A673 (cell line): ENCODE data around the gene ZYG11A. TPM values are rescaled to one million over a fixed set of nuclear protein-coding genes. Genes with fewer than 3 reads are reported as not detected.

Experiments used
- BruUV-seq: library from RNA; stranded (reverse); fragments of 400-500 nt; replicated peaks from 2 replicates; lab custom pipeline; 2021; lab: Mats Ljungman, UMichigan
- CTCF ChIA-PET: fragments of 300-600 bp; sonication (Branson Sonifier 250); formaldehyde crosslinking; loops from one replicate; lab custom pipeline; 2022; ENCODE audit warnings: antibody characterized with exemption; lab: Charles Lee
- POLR2A ChIA-PET: fragments of 300-600 bp; sonication (Branson Sonifier 250); formaldehyde crosslinking; loops from one replicate; lab custom pipeline; 2022; ENCODE audit warnings: antibody characterized with exemption; ENCODE audit not compliant: low non-redundant PET; lab: Charles Lee
- DNase-seq: peaks from one replicate; pipeline ENCODE4 v3.0.0-alpha.2; 2015; ENCODE audit warnings: low spot score
- H3K27ac ChIP-seq: fragments of 200-600 bp; sonication (generic); 2 replicates; pipeline ENCODE4 v1.5.1; 2016; ENCODE audit warnings: mixed run types, low read depth, mild to moderate bottlenecking, mixed read lengths, antibody characterized with exemption, low read length; ENCODE audit not compliant: poor library complexity, severe bottlenecking
- H3K27me3 ChIP-seq: fragments of 200-600 bp; sonication (generic); replicated peaks from 2 replicates; pipeline ENCODE4 v1.6.1; 2017; ENCODE audit warnings: mixed run types, low read depth, mild to moderate bottlenecking, mixed read lengths, antibody characterized with exemption, low read length; ENCODE audit not compliant: insufficient read depth, poor library complexity
- H3K36me3 ChIP-seq: fragments of 200-600 bp; sonication (generic); 2 replicates; pipeline ENCODE4 v1.6.1; 2016; ENCODE audit warnings: mixed run types, mild to moderate bottlenecking, mixed read lengths, antibody characterized with exemption, low read length; ENCODE audit not compliant: insufficient read depth, poor library complexity, severe bottlenecking
- H3K4me1 ChIP-seq: fragments of 200-600 bp; sonication (generic); 2 replicates; pipeline ENCODE4 v1.6.1; 2017; ENCODE audit warnings: mixed run types, mild to moderate bottlenecking, mixed read lengths, antibody characterized with exemption, low read length; ENCODE audit not compliant: insufficient read depth, poor library complexity, severe bottlenecking
- H3K4me3 ChIP-seq: fragments of 200-600 bp; sonication (generic); 2 replicates; pipeline ENCODE4 v1.5.1; 2016; ENCODE audit warnings: low read depth, mixed run types, mild to moderate bottlenecking, mixed read lengths, low read length; ENCODE audit not compliant: poor library complexity, severe bottlenecking
- H3K9me3 ChIP-seq: fragments of 200-600 bp; sonication (generic); 2 replicates; pipeline ENCODE4 v1.6.1; 2016; ENCODE audit warnings: mixed run types, low read depth, mild to moderate bottlenecking, mixed read lengths, antibody characterized with exemption, low read length; ENCODE audit not compliant: poor library complexity, severe bottlenecking
- CTCF ChIP-seq: fragments of 300-800, 200-600 bp; sonication (generic); conservative IDR thresholded peaks from 2 replicates; pipeline ENCODE4 v1.5.1; 2017; ENCODE audit warnings: low read depth, mild to moderate bottlenecking, antibody characterized with exemption, low read length, moderate library complexity, mixed read lengths
- EZH2 ChIP-seq: fragments of 200-600 bp; sonication (generic); IDR thresholded peaks from 2 replicates; pipeline ENCODE4 v1.6.1; 2017; ENCODE audit warnings: borderline replicate concordance, low read depth, mild to moderate bottlenecking, mixed read lengths, antibody characterized with exemption, low read length; ENCODE audit not compliant: poor library complexity, severe bottlenecking
- intact Hi-C: fragments of 100-400 bp; cut with micrococcal nuclease; formaldehyde crosslinking; loops from one replicate; pipeline ENCODE4 v1.10.0; 2022; ENCODE audit not compliant: unreplicated experiment
- total RNA-seq: library from RNA; stranded (reverse); gene quantifications from 2 replicates; pipeline ENCODE4 v1.2.3, GENCODE V29; 2021

ZYG11A gene
- total RNA-seq, 1 experiment from 2014 or later, result 0.17 TPM

DNA sequence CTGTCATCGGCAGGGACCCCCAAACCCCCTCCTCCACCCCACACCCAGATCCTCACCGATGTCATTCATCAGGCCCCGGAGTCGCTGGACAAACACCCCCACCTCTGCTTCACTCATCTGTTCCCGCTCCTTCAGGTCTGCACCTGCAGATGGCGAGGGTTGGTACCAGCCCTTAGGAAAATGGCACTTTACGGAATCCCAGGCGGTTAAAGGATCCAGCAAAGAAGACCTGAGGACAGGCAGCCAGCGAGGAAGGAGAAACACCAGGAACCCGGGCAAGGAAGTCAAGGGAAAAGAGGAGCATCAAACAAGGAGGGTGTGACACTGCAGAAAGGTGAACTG, 65.2 kb downstream of the ZYG11A start:
- TF ChIP-seq CTCF, result no peak
- TF ChIP-seq EZH2, result no peak
- Histone ChIP-seq H3K4me3 (no peak overlapping the region), H3K27me3 (no peaks in the 10 kb centered on the region), H3K36me3 (no peaks in the 10 kb centered on the region), H3K4me1 (no peaks in the 10 kb centered on the region), H3K27ac (no peak overlapping the region), H3K9me3 (no peaks in the 10 kb centered on the region)
- intact Hi-C loops, result no loop called here
- ChIA-PET POLR2A (no interaction called here), CTCF (no interaction called here)
- DNase-seq, result no peak
- BruUV-seq, result no TSS peak

GRCh38 chr1:52911541-52911940, 69.0 kb downstream of the ZYG11A start:
- intact Hi-C loops, result no loop called here
- no peaks in the 10 kb centered on the region for H3K36me3 ChIP-seq
- H3K9me3 ChIP-seq, result no peaks in the 10 kb centered on the region
- H3K27ac ChIP-seq, result no peak overlapping the region
- H3K4me1 ChIP-seq, result peaks cover 5% of the 10 kb centered on the region
- no peaks in the 10 kb centered on the region for H3K27me3 ChIP-seq
- no TSS peak for BruUV-seq
- DNase-seq, result no peak
- TF ChIP-seq EZH2, result no peak
- TF ChIP-seq CTCF, result no peak
- H3K4me3 ChIP-seq, result no peak overlapping the region
- ChIA-PET POLR2A (no interaction called here), CTCF (no interaction called here)

- BruUV-seq, result no TSS peak
- Histone ChIP-seq H3K27me3 (no peaks in the 10 kb centered on the region), H3K9me3 (no peaks in the 10 kb centered on the region), H3K27ac (no peak overlapping the region), H3K4me3 (no peak overlapping the region), H3K36me3 (no peaks in the 10 kb centered on the region), H3K4me1 (peaks cover 15% of the 10 kb centered on the region)
- POLR2A ChIA-PET, result no interaction called here
- CTCF ChIA-PET, result no interaction called here
- intact Hi-C loops, result no loop called here
- no peak for TF ChIP-seq EZH2
- no peak for TF ChIP-seq CTCF
- DNase-seq, result no peak
Measured at GRCh38 chr1:52913014-52913413, 70.5 kb downstream of the ZYG11A start.
